Activated T-helper 1 cell treated with anti-CD3 and anti-CD28 coated beads, Interleukin-12 subunit alpha, Interleukin-12 subunit beta, Interleukin-2, Interleukin-4 antibody, amounts not matched to agents 30 ng/mL and 10 ng/mL and 1 ng/mL, durations not matched to agents 14 hours and 24 hours and 36 hours (primary cell): ENCODE data around the gene FLAD1. TPM values are rescaled to one million over a fixed set of nuclear protein-coding genes. Genes with fewer than 3 reads are reported as not detected.

Experiments
- DNase-seq: peaks from one replicate; pipeline ENCODE4 v3.0.0; 2021; ENCODE audit warnings: low spot score
- H3K27ac Mint-ChIP-seq: one replicate; pipeline ENCODE4 v1.8.0; 2021; ENCODE audit warnings: mild to moderate bottlenecking, mixed read lengths
- H3K27me3 Mint-ChIP-seq: one replicate; pipeline ENCODE4 v1.8.0; 2022; ENCODE audit warnings: mild to moderate bottlenecking, moderate library complexity, mixed read lengths; ENCODE audit not compliant: insufficient read depth
- H3K36me3 Mint-ChIP-seq: one replicate; pipeline ENCODE4 v1.8.0; 2021; ENCODE audit warnings: low read depth, mixed read lengths
- H3K4me1 Mint-ChIP-seq: one replicate; pipeline ENCODE4 v1.8.0; 2021; ENCODE audit warnings: low read depth, mixed read lengths
- H3K4me3 Mint-ChIP-seq: one replicate; pipeline ENCODE4 v1.8.0; 2021; ENCODE audit warnings: mild to moderate bottlenecking, moderate library complexity, mixed read lengths
- H3K9me3 Mint-ChIP-seq: one replicate; pipeline ENCODE4 v1.8.0; 2021; ENCODE audit warnings: mixed read lengths
- intact Hi-C: fragments of 100-400 bp; cut with micrococcal nuclease; formaldehyde crosslinking; loops from one replicate; pipeline ENCODE4 v1.15.1; 2024
- total RNA-seq: library from RNA; stranded (reverse); gene quantifications from 2 replicates; pipeline ENCODE4 v1.2.3, GENCODE V29; 2022

FLAD1 gene
- total RNA-seq, 1 donor from 2014 or later: 74.3 TPM

- peaks cover 16% of the 10 kb centered on the region for H3K36me3 Mint-ChIP-seq
Observed at GRCh38 chr1:154955718-154956543, 27.2 kb upstream of the FLAD1 start, which contains the start of gene PBXIP1. PBXIP1 (minus strand) TSS chr1:154956099; CDS start chr1:154953721, 2,378 bp downstream.

GRCh38 chr1:154956544-154956941, 26.6 kb upstream of the FLAD1 start:
- peaks cover 18% of the 10 kb centered on the region for H3K36me3 Mint-ChIP-seq
- intact Hi-C loops: loop anchor here (5.0 kb wide), 1 partner anchor 349 kb away; the partner anchor contains the start of gene ADAR
- no peaks in the 10 kb centered on the region for H3K9me3 Mint-ChIP-seq
- H3K4me1 Mint-ChIP-seq: peaks cover 66% of the 10 kb centered on the region
- H3K4me3 Mint-ChIP-seq: peak overlapping the region; percentile 94
- H3K27ac Mint-ChIP-seq: peak overlapping the region; percentile 100
- DNase-seq: no peak
- H3K27me3 Mint-ChIP-seq: peaks cover 2% of the 10 kb centered on the region

More at GRCh38 chr1:154955718-154956543, 27.2 kb upstream of the FLAD1 start, which contains the start of gene PBXIP1:
- peaks cover 2% of the 10 kb centered on the region for H3K27me3 Mint-ChIP-seq
- intact Hi-C loops: loop anchor here (1.0 to 5.0 kb wide), 5 partner anchors 18 to 397 kb away; partner anchors contain the start of genes ADAR, CKS1B and UBE2Q1
- DNase-seq: peak; percentile 86
- H3K4me1 Mint-ChIP-seq: peaks cover 65% of the 10 kb centered on the region
- H3K27ac Mint-ChIP-seq: peak within 1 kb of the TSS; percentile 100
- no peaks in the 10 kb centered on the region for H3K9me3 Mint-ChIP-seq
- H3K4me3 Mint-ChIP-seq: peak within 1 kb of the TSS; percentile 94

- Mint-ChIP-seq H3K36me3 (peaks cover 20% of the 10 kb centered on the region), H3K27me3 (peaks cover 2% of the 10 kb centered on the region), H3K9me3 (no peaks in the 10 kb centered on the region), H3K27ac (peak overlapping the region; percentile 30), H3K4me3 (peak overlapping the region; percentile 15), H3K4me1 (peaks cover 62% of the 10 kb centered on the region)
- intact Hi-C loops: loop anchor here (5.0 kb wide), 1 partner anchor 350 kb away; the partner anchor contains the start of gene ADAR
- DNase-seq: no peak
Observed at GRCh38 chr1:154957091-154957657, 26.0 kb upstream of the FLAD1 start.

GRCh38 chr1:154958036-154958435, 25.1 kb upstream of the FLAD1 start:
- no peak for DNase-seq
- H3K9me3 Mint-ChIP-seq: no peaks in the 10 kb centered on the region
- H3K36me3 Mint-ChIP-seq: peaks cover 26% of the 10 kb centered on the region
- no peak overlapping the region for H3K27ac Mint-ChIP-seq
- intact Hi-C loops: loop anchor here (5.0 kb wide), 1 partner anchor 351 kb away; the partner anchor contains the start of gene ADAR
- H3K27me3 Mint-ChIP-seq: peaks cover 2% of the 10 kb centered on the region
- H3K4me1 Mint-ChIP-seq: peaks cover 62% of the 10 kb centered on the region
- peak overlapping the region; percentile 30 for H3K4me3 Mint-ChIP-seq

GRCh38 chr1:154958681-154959425, 24.3 kb upstream of the FLAD1 start:
- peaks cover 33% of the 10 kb centered on the region for H3K36me3 Mint-ChIP-seq
- H3K4me3 Mint-ChIP-seq: peak overlapping the region; percentile 45
- peaks cover 2% of the 10 kb centered on the region for H3K27me3 Mint-ChIP-seq
- H3K9me3 Mint-ChIP-seq: no peaks in the 10 kb centered on the region
- DNase-seq: no peak
- intact Hi-C loops: loop anchor here (5.0 kb wide), 1 partner anchor 352 kb away; the partner anchor contains the start of gene ADAR
- peaks cover 61% of the 10 kb centered on the region for H3K4me1 Mint-ChIP-seq
- peak overlapping the region; percentile 18 for H3K27ac Mint-ChIP-seq

- Mint-ChIP-seq H3K4me3 (peak overlapping the region; percentile 96), H3K9me3 (no peaks in the 10 kb centered on the region), H3K36me3 (peaks cover 35% of the 10 kb centered on the region), H3K27ac (no peak overlapping the region), H3K27me3 (peaks cover 2% of the 10 kb centered on the region), H3K4me1 (peaks cover 58% of the 10 kb centered on the region)
- intact Hi-C loops: loop anchor here (5.0 kb wide), 1 partner anchor 352 kb away; the partner anchor contains the start of gene ADAR
- no peak for DNase-seq
Observed at GRCh38 chr1:154959426-154959780, 23.7 kb upstream of the FLAD1 start.

- Mint-ChIP-seq H3K27me3 (peaks cover 2% of the 10 kb centered on the region), H3K4me1 (peaks cover 47% of the 10 kb centered on the region), H3K9me3 (no peaks in the 10 kb centered on the region), H3K36me3 (peaks cover 41% of the 10 kb centered on the region), H3K4me3 (peak overlapping the region; percentile 96), H3K27ac (peak overlapping the region; percentile 93)
- intact Hi-C loops: loop anchor here (1.0 kb wide), 5 partner anchors 14 to 124 kb away; partner anchors contain the start of genes CKS1B, FLAD1 and ZBTB7B
- DNase-seq: no peak
Observed at GRCh38 chr1:154960446-154961136, 22.6 kb upstream of the FLAD1 start.

GRCh38 chr1:154961207-154962155, 21.7 kb upstream of the FLAD1 start, which contains the start of gene PYGO2:
PYGO2 (minus strand) TSS chr1:154961782; CDS start chr1:154961576, 206 bp downstream.
- Mint-ChIP-seq H3K4me3 (peak within 1 kb of the TSS; percentile 96), H3K4me1 (peaks cover 38% of the 10 kb centered on the region), H3K36me3 (peaks cover 45% of the 10 kb centered on the region), H3K27me3 (peaks cover 2% of the 10 kb centered on the region), H3K27ac (peak within 1 kb of the TSS; percentile 93), H3K9me3 (no peaks in the 10 kb centered on the region)
- DNase-seq: peak; percentile 82
- intact Hi-C loops: loop anchor here (1.0 kb wide), 8 partner anchors 13 to 123 kb away; partner anchors contain the start of genes CKS1B, FLAD1 and ZBTB7B

GRCh38 chr1:154962156-154962749, 20.9 kb upstream of the FLAD1 start:
- intact Hi-C loops: loop anchor here (1.0 kb wide), 3 partner anchors 37 to 99 kb away; no protein-coding TSS in a partner anchor
- DNase-seq: no peak
- H3K27me3 Mint-ChIP-seq: no peaks in the 10 kb centered on the region
- H3K36me3 Mint-ChIP-seq: peaks cover 45% of the 10 kb centered on the region
- H3K4me1 Mint-ChIP-seq: peaks cover 36% of the 10 kb centered on the region
- peak overlapping the region; percentile 90 for H3K4me3 Mint-ChIP-seq
- H3K9me3 Mint-ChIP-seq: no peaks in the 10 kb centered on the region
- peak overlapping the region; percentile 89 for H3K27ac Mint-ChIP-seq

- DNase-seq: no peak
- Mint-ChIP-seq H3K27me3 (no peaks in the 10 kb centered on the region), H3K9me3 (no peaks in the 10 kb centered on the region), H3K27ac (peak overlapping the region; percentile 89), H3K36me3 (peaks cover 47% of the 10 kb centered on the region), H3K4me1 (peaks cover 42% of the 10 kb centered on the region), H3K4me3 (peak overlapping the region; percentile 90)
- intact Hi-C loops: loop anchor here (1.0 kb wide), 3 partner anchors 36 to 98 kb away; no protein-coding TSS in a partner anchor
Observed at GRCh38 chr1:154962795-154963330, 20.3 kb upstream of the FLAD1 start.
